Keratinocyte (primary cell): Measurements from ENCODE around the gene GCNT1. TPM values are rescaled to one million over a fixed set of nuclear protein-coding genes. Genes with fewer than 3 reads are reported as not detected.

ENCODE experiments used
- DNase-seq: peaks from one replicate; pipeline ENCODE4 v3.0.0-alpha.2; 2011; ENCODE audit warnings: low read depth, missing footprints, low spot score
- FAIRE-seq: peaks from 2 replicates; lab custom pipeline; 2011; peaks lifted over from hg19 to GRCh38; lab: Jason Lieb, UNC
- H2AFZ ChIP-seq: 2 replicates; pipeline ENCODE4 v1.6.0; 2012; ENCODE audit warnings: low read length, control low read depth, inconsistent platforms; ENCODE audit not compliant: control insufficient read depth
- H3K27ac ChIP-seq: 2 replicates; pipeline ENCODE4 v1.5.1; 2011; ENCODE audit warnings: low read length; ENCODE audit not compliant: control insufficient read depth, insufficient read depth
- H3K27me3 ChIP-seq: 3 replicates; pipeline ENCODE4 v1.6.0; 2011; ENCODE audit warnings: low read length; ENCODE audit not compliant: control insufficient read depth, insufficient read depth; ENCODE audit errors: extremely low read depth
- H3K36me3 ChIP-seq, 2 experiments: 2 replicates in 1 of 2; 3 replicates in 1 of 2; pipeline ENCODE4 v1.5.1; 2011; ENCODE audit warnings: low read length in 2 of 2, mild to moderate bottlenecking in 1 of 2; ENCODE audit not compliant: control insufficient read depth in 2 of 2, insufficient read depth in 2 of 2; ENCODE audit errors: extremely low read depth in 1 of 2
- H3K4me1 ChIP-seq: 3 replicates; pipeline ENCODE4 v1.5.1; 2011; ENCODE audit warnings: low read length; ENCODE audit not compliant: control insufficient read depth, insufficient read depth; ENCODE audit errors: extremely low read depth
- H3K4me2 ChIP-seq: 3 replicates; pipeline ENCODE4 v1.6.0; 2011; ENCODE audit warnings: low read depth, low read length; ENCODE audit not compliant: control insufficient read depth, insufficient read depth; ENCODE audit errors: extremely low read depth
- H3K4me3 ChIP-seq, 3 experiments: fragments of 200-600 bp in 1 of 3; sonication (generic) in 1 of 3; 2 replicates in 2 of 3; 3 replicates in 1 of 3; pipeline ENCODE4 v1.5.1; 2011 to 2016; ENCODE audit warnings: low read length in 3 of 3, mild to moderate bottlenecking in 3 of 3, control low read depth in 2 of 3, inconsistent platforms in 1 of 3, low read depth in 1 of 3, mixed read lengths in 1 of 3, mixed run types in 1 of 3, moderate library complexity in 1 of 3; ENCODE audit not compliant: control insufficient read depth in 2 of 3, insufficient read depth in 2 of 3; ENCODE audit errors: extremely low read depth in 1 of 3
- H3K79me2 ChIP-seq: 2 replicates; pipeline ENCODE4 v1.6.0; 2012; ENCODE audit warnings: low read length; ENCODE audit not compliant: control insufficient read depth, insufficient read depth
- H3K9ac ChIP-seq: 3 replicates; pipeline ENCODE4 v1.6.0; 2011; ENCODE audit warnings: low read length; ENCODE audit not compliant: control insufficient read depth, insufficient read depth; ENCODE audit errors: extremely low read depth
- H3K9me1 ChIP-seq: 3 replicates; pipeline ENCODE4 v1.6.0; 2011; ENCODE audit warnings: low read length; ENCODE audit not compliant: control insufficient read depth, insufficient read depth; ENCODE audit errors: extremely low read depth
- H3K9me3 ChIP-seq: 2 replicates; pipeline ENCODE4 v1.5.1; 2012; ENCODE audit warnings: low read depth, low read length; ENCODE audit not compliant: control insufficient read depth
- H4K20me1 ChIP-seq: 3 replicates; pipeline ENCODE4 v1.6.0; 2011; ENCODE audit warnings: low read length; ENCODE audit not compliant: control insufficient read depth, insufficient read depth; ENCODE audit errors: extremely low read depth
- EZH2 ChIP-seq: IDR thresholded peaks from one replicate; pipeline ENCODE4 v1.6.1; 2012; ENCODE audit warnings: inconsistent platforms, mild to moderate bottlenecking, low read length, moderate library complexity
- dilution Hi-C: fragments of 300-500 bp; cut with MboI; formaldehyde crosslinking; loops from one replicate; pipeline ENCODE4 v1.7.0; 2020; ENCODE audit warnings: low sequenced_read_pairs; ENCODE audit not compliant: extremely low pct_ligation_motif_present
- polyA plus RNA-seq, 5 experiments: library from polyadenylated mRNA; depleted of rRNA in 3 of 5; stranded (reverse) in 3 of 5; stranded (forward) in 1 of 5; unstranded in 1 of 5; fragments of >200 nt; gene quantifications; 1 replicate in 1 of 5; 2 replicates in 3 of 5; 3 replicates in 1 of 5; pipeline versions ENCODE4 v1.2.1 to v1.2.3, GENCODE V29; 2011 to 2012; ENCODE audit warnings: missing spikeins in 2 of 5, low read depth in 1 of 5, low replicate concordance in 1 of 5
- TF ChIP-seq, protein P1 (sequence below), 3 experiments: IDR thresholded peaks in 1 of 3; conservative IDR thresholded peaks in 1 of 3; optimal IDR thresholded peaks in 1 of 3; 2 replicates in 2 of 3; 3 replicates in 1 of 3; pipeline versions ENCODE3 to v1.5.1; 2011; ENCODE audit warnings: low read length in 3 of 3, mild to moderate bottlenecking in 3 of 3, moderate library complexity in 2 of 3, control low read depth in 1 of 3, inconsistent platforms in 1 of 3; ENCODE audit not compliant: insufficient read depth in 2 of 3; ENCODE audit errors: extremely low read depth in 1 of 3

Gene GCNT1
- polyA plus RNA-seq, 1 donor (not counting 4 experiments of a cell fraction or from before 2014, with no cell fraction given): 7.5 TPM

GRCh38 chr9:76445976-76446375 is 13.0 kb upstream of the GCNT1 start:
- dilution Hi-C loops: no loop called here
- Histone ChIP-seq H3K9ac (no peak overlapping the region), H3K4me2 (no peak overlapping the region), H3K27ac (no peak overlapping the region), H3K36me3 (no peaks in the 10 kb centered on the region), H3K4me3 (no peak overlapping the region), H3K27me3 (no peaks in the 10 kb centered on the region), H3K79me2 (no peaks in the 10 kb centered on the region), H4K20me1 (no peaks in the 10 kb centered on the region), H3K4me1 (no peaks in the 10 kb centered on the region), H3K9me1 (no peaks in the 10 kb centered on the region), H2AFZ (no peak overlapping the region), H3K9me3 (peaks cover 2% of the 10 kb centered on the region)
- DNase-seq (no peak), FAIRE-seq (no peak)
- no peak for TF ChIP-seq EZH2
- TF ChIP-seq, protein P1, sequence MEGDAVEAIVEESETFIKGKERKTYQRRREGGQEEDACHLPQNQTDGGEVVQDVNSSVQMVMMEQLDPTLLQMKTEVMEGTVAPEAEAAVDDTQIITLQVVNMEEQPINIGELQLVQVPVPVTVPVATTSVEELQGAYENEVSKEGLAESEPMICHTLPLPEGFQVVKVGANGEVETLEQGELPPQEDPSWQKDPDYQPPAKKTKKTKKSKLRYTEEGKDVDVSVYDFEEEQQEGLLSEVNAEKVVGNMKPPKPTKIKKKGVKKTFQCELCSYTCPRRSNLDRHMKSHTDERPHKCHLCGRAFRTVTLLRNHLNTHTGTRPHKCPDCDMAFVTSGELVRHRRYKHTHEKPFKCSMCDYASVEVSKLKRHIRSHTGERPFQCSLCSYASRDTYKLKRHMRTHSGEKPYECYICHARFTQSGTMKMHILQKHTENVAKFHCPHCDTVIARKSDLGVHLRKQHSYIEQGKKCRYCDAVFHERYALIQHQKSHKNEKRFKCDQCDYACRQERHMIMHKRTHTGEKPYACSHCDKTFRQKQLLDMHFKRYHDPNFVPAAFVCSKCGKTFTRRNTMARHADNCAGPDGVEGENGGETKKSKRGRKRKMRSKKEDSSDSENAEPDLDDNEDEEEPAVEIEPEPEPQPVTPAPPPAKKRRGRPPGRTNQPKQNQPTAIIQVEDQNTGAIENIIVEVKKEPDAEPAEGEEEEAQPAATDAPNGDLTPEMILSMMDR (optimal IDR thresholded peaks at IDR 0.05 in 1 of 3, IDR thresholded peaks at IDR 0.05 in 1 of 3, conservative IDR thresholded peaks at IDR 0.05 in 1 of 3; ENCODE audit: extremely low read depth in 1 of 3, insufficient read depth in 2 of 3, low read length in 3 of 3): no peak

DNA sequence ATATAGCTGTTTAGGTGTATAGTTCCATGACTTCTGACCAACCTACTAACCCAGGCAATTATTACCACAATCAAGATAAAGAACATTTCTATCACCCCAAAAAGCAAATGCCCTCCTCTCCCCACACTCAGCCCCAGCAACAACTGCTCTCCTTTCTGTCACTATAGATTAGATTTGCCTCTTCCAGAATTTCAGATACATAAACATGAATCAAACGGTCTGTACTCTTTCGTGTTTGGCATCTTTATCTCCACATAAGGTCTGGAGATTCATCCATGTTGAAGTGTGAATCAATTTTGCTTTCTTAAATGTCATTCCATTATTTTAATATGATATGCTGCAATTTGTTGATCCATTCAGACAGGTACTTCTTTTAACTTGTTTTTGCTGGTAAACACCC is 10.5 kb upstream of the GCNT1 start:
- DNase-seq (no peak), FAIRE-seq (no peak)
- Histone ChIP-seq H3K27me3 (no peaks in the 10 kb centered on the region), H4K20me1 (no peaks in the 10 kb centered on the region), H2AFZ (no peak overlapping the region), H3K9me1 (no peaks in the 10 kb centered on the region), H3K4me3 (no peak overlapping the region), H3K27ac (no peak overlapping the region), H3K79me2 (no peaks in the 10 kb centered on the region), H3K9me3 (no peaks in the 10 kb centered on the region), H3K9ac (no peak overlapping the region), H3K4me2 (no peak overlapping the region), H3K4me1 (no peaks in the 10 kb centered on the region), H3K36me3 (no peaks in the 10 kb centered on the region)
- dilution Hi-C loops: no loop called here
- TF ChIP-seq, protein P1 (optimal IDR thresholded peaks at IDR 0.05 in 1 of 3, IDR thresholded peaks at IDR 0.05 in 1 of 3, conservative IDR thresholded peaks at IDR 0.05 in 1 of 3; ENCODE audit: extremely low read depth in 1 of 3, insufficient read depth in 2 of 3, low read length in 3 of 3): no peak
- TF ChIP-seq EZH2: no peak
